ENCODE data around the gene DOK6. TPM values are rescaled to one million over a fixed set of nuclear protein-coding genes. Genes with fewer than 3 reads are reported as not detected.

Gene DOK6
- total and polyA plus RNA-seq, 11 donors = 0.46 to 9.7 (median 2.9) TPM

GRCh38 chr18:69838003-69838402, 437.3 kb downstream of the DOK6 start:
- 95 to 98% (median 96%) methylated on average over 1 of the region's 1 CpG for WGBS, 4 donors
- TF ChIP-seq POLR2A (IDR thresholded peaks at IDR 0.05) (no peak), CTCF (IDR thresholded peaks at IDR 0.05) (no peak)
- intact Hi-C loops (cut with DNase I) = no loop called here
- no peaks in the 10 kb centered on the region for H3K4me1 ChIP-seq
- no peaks in the 10 kb centered on the region for H3K9me3 ChIP-seq
- no peak overlapping the region for H3K27ac ChIP-seq
- no peak overlapping the region for H3K4me3 ChIP-seq
- H3K27me3 ChIP-seq = no peaks in the 10 kb centered on the region
- DNase-seq (no peak), ATAC-seq (no peak)
- H3K36me3 ChIP-seq = no peaks in the 10 kb centered on the region

- intact Hi-C loops (cut with DNase I) = no loop called here
- no peaks in the 10 kb centered on the region for H3K27me3 ChIP-seq
- 94 to 98% (median 96%) methylated on average over 3 of the region's 3 CpGs for WGBS, 4 donors
- ATAC-seq = no peak
- DNase-seq = no peak
- no peaks in the 10 kb centered on the region for H3K4me1 ChIP-seq
- no peak overlapping the region for H3K27ac ChIP-seq
- H3K4me3 ChIP-seq = no peak overlapping the region
- no peak for TF ChIP-seq POLR2A (IDR thresholded peaks at IDR 0.05)
- no peak for TF ChIP-seq CTCF (IDR thresholded peaks at IDR 0.05)
- no peaks in the 10 kb centered on the region for H3K36me3 ChIP-seq
- H3K9me3 ChIP-seq = no peaks in the 10 kb centered on the region
Observed at GRCh38 chr18:69838620-69839411, 438.1 kb downstream of the DOK6 start.

- Histone ChIP-seq H3K4me3 (no peak overlapping the region), H3K4me1 (no peaks in the 10 kb centered on the region), H3K36me3 (no peaks in the 10 kb centered on the region), H3K27me3 (no peaks in the 10 kb centered on the region), H3K9me3 (no peaks in the 10 kb centered on the region), H3K27ac (no peak overlapping the region)
- TF ChIP-seq POLR2A (IDR thresholded peaks at IDR 0.05) (no peak), CTCF (IDR thresholded peaks at IDR 0.05) (no peak)
- 93 to 98% (median 96%) methylated on average over 11 of the region's 11 CpGs for WGBS, 4 donors
- peak in 1 of 5 donors; percentile 50 for DNase-seq
- intact Hi-C loops (cut with DNase I) = no loop called here
- ATAC-seq = no peak
Observed at GRCh38 chr18:69839497-69839896, 438.8 kb downstream of the DOK6 start.

GRCh38 chr18:69840001-69840400, 439.3 kb downstream of the DOK6 start:
- no peak for ATAC-seq
- no peaks in the 10 kb centered on the region for H3K36me3 ChIP-seq
- no peak overlapping the region for H3K27ac ChIP-seq
- H3K4me3 ChIP-seq = no peak overlapping the region
- no peaks in the 10 kb centered on the region for H3K27me3 ChIP-seq
- no peaks in the 10 kb centered on the region for H3K4me1 ChIP-seq
- DNase-seq = no peak
- 87 to 93% (median 90%) methylated on average over 11 of the region's 11 CpGs for WGBS, 4 donors
- TF ChIP-seq POLR2A (IDR thresholded peaks at IDR 0.05) (no peak), CTCF (IDR thresholded peaks at IDR 0.05) (no peak)
- intact Hi-C loops (cut with DNase I) = loop anchor here in 4 of 10 donors (10.0 kb wide), 3 partner anchors 215 to 235 kb away; no protein-coding TSS in a partner anchor
- H3K9me3 ChIP-seq = no peaks in the 10 kb centered on the region
